ENCODE measurements around the gene LCE2C.
"Not testable (repeated sequence)": the region's sequence is repeated elsewhere in the genome, so short reads cannot be mapped to it uniquely, and the experiment has no call there.

GRCh38 chr1:152674983-152675382 is at the start of gene LCE2C:
- TF ChIP-seq POLR2A, CTCF, POLR2AphosphoS5, EP300 (IDR thresholded peaks at IDR 0.05): not testable (repeated sequence)
